NCI-H526 treated with DMSO at 0.1 percent for 48 hours (cell line): Measurements from ENCODE around the gene GREM2.

Source experiments
- DNase-seq: peaks from one replicate; lab custom pipeline; 2025; lab: John Stamatoyannopoulos, UW

GREM2 gene

DNA sequence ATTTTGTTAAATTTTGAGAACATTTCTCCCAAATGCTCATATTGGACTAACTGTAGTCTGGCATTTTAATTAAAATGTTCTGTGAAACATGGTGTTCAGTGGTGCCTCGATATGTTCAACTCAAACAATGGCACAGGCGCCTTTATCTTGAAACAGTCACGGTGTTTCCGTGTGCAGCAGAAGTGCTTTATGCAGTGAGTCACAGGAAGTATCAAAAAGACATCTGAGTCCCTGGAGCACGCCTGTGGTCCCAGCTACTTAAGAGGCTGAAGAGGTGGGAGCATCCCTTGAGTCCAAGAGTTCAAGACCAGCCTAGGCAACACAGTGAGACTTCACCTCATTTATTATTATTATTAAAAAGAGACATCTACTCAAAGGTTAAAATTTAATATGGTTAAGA, 52.2 kb downstream of the GREM2 start:
- DNase-seq = no peak

DNA sequence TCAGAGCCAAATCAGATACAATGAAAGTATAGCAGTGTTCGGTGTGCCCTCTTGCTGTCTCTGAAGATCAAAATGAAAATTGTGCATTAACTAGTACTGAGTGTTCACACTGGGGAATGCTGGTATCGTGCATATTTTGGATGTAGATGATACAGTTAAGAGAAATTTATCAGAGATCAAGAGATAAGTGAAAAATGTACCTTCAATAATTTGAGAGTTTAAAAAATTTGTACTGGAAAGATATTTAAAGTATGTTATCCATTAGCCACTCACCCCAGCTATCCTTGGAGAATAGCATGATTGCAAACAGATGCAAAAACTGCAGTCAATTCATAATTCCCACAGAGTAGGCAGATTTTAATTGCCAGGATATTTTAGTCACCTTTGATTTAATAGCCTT, 56.4 kb downstream of the GREM2 start:
- no peak for DNase-seq

DNA sequence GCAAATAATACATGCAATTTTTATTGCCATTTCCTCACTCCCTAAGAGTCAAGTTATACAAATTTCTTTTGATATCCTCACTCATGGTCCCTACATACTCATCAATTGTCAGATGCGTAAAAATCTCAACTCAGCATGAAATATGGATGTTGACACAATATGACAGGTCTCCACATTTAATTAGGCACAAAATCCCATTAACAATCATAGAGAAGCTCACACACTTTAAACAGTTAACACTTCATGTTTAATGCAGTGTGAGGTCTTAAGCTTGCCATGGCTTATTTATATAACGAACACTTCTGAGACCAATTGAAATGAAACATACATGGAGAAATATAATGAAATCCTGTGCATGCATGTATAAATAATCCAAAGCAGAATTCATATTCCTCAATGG, 58.6 kb downstream of the GREM2 start:
- DNase-seq = no peak

DNA sequence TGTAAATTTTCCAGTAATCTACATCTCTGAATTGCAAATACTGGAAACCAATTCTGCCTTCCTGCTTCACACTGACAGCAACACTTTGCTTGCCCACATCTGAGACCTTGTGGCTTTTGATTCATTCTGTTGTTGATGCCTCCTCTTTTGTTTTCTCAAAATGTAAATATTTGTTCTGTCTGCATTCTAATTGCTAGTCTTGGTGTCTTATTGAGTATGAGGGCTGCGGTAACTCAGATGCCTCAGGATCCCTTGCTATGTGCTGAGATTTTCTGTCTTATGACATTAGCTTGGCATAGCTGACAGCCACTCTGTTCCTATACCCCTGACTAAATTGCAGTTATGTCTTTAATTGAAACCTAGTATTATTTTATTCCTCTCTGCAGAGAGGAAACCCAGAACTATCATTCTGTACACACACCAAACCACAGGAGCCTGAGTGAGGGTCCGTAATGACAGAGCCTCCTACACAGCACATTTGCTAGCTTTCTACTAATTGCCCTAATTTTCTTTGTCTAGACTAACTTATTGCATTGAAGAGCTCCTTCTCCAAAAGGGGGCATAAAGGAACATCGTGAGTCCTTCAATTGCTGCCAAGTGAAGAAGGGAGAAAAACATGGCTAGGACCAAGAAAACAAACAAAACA, 72.1 kb downstream of the GREM2 start:
- no peak for DNase-seq

DNA sequence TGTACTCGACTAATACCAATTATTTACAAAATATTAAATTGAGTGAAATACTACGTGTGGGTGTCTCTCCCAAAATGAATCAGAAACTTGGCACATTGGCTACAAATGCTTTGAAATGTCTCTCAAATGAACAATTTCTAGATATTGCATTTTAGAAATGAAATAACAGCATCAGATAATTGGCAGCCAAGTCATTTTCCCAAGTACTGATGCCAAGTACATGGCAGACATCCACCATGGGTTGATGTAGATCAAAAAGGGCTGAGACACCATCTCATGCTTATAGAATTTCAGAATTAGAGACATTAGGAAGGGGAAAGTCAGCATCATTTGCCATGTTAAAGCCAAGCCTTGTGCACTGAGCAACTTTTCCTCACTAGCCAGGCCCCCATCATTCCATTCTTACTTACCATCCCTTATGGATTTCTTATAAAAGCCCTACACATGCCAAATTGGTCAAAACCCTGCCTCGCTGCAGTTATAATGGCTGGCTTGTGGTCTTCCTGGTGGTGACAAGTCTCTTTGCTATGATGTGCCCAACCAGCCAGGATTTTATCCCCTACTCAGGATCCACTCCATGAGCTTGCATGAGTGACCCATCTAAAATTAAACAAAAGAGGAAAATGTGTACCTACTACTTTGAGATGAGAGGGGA, 73.1 kb downstream of the GREM2 start:
- DNase-seq = no peak

DNA sequence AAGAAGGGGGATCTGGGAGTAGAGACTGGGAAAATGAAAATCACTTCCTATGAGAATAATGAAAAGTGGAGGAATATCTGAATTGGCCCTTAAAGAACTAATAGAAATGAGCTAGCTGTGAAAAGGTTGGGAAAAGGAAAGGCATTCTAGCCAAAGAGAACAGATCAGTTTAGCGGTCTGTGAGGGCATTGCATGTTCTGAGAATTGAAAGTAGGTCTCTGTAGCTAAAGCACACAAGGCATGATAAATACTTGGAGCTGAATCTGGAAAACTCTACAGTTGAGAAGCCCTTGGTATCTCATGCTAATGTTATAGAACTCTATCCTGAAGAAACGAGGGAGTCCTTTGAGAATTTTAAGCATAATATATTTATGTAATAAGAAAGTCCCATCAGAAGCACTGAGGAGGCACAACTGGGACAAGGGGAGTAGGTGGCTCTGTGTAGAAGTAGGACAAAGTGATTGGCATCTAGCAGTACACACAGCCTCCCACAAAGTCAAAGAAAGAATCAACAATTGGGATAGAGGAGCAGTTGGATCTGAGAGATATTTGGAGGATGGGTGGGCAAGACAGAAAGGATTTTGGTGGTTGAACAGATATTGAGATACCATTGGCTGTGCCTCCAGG, 78.7 kb downstream of the GREM2 start:
- DNase-seq = no peak

DNA sequence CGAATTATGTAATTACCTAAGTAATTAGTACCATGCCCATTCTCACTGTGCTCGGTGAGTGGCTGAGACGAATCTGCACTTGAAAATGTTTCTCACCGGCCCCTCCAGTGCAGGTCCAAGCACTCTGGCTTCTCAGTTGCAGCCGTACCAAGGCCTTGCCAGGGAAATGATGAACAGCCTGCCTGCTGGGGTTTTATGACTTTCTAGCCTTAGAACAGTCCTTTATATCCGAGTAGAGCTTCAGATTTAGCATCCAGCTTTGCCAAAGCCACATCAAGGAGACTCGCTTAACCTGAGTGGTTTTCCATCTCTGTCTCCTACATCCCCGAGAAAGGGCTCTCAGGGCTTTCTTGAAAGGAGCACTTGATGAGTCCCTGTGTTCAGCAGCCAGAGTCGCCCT, 83.4 kb downstream of the GREM2 start:
- DNase-seq = no peak

DNA sequence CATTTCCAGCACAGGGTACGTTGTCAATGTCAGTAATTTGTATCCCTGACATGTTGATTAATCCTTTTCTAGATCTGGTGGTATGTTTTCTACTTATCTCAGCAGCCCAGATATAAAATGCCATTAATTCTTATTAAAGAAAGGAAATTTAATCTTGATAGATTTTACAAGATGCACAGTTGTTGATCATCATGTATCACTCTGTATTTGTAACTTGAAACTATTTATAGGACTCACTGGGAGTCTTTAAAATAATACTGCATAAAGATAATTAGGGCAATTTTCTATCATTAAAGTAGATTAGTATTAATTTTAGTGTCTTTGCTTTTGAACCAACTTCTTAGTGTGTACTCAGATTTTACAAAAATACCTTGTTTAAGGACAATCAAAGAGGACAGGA, 84.9 kb downstream of the GREM2 start:
- DNase-seq = no peak

DNA sequence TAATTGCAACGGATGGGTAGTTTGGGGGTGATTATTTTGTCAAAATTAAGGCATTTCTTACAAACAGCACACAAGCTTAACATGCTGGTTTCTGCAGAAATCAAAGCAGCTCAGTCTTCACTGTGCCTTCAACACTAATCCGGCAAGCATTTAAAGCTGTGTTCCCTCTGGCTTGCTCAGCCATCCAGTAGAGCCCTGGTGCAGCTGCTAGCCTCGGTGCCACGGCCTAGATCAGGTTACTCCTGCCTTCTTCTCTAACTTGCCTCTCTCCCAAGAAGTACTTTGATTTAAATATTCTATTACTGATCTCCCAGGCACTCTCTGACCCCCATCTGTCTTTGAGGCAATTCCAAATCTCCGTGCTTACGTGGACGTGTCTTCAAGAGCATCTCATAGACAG, 85.6 kb downstream of the GREM2 start:
- DNase-seq = no peak

DNA sequence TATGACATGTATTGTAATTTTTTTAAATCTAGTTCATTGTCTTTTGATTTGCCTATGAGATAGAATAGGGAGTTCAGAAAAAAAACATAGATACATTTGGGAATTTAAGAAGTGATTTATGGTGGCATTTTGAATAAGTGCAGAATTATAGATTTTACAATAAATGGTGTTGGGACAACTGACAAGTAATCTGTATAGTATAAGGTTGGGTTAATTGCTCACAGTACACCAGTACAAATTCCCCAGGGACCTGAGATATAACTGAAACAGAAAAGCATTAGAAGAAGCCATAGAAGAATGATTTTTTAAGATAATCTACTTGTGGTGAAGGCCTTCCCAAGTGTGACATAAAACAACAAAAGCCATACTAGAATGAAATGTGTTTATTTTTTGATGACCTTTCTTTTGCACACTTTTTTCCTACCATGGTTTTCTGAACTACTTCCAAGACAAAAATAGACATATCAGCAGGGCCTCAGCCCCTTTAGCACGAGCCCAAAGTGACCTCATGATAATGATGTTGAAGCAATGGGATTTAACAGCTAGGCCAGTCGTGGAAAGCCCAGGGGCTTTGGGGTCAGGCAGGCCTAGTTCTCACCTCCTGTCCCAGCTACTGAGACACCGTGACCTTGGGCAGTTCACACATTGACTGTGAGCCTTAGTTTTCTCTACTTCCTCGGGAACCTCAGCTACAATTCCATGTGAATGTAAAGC, 87.4 kb downstream of the GREM2 start:
- DNase-seq = no peak

DNA sequence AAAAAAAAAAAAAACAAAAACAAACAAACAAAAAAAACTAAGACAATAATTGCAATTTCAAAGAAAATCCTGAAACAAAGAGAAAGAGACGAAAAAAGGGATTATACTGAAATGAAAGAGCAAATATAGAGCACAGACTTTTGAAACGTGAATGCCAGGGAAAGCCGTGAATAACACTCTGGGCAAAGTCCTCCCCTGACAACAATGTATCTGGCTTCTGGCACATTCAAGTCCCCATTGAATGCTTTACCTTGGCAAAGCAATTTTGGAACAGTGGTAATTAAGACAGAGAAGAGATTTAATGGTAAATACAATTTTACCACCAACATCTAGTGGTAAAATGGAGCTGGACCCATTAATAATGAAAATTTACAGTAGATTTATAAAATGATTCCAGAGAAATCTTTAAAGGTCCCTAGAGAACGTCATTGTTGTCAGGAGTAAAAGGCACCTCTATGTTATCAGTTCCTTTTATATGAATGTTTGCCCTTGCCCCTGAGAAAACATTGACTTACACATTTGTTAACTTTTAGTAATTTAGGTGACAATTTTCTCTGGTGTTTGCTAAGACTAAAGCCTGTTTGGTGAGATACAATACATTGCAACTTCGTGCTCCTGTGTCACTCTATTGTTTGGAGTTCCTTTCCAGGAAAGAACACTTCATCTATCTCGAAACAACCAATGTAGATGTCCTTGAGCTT, 89.7 kb downstream of the GREM2 start:
- DNase-seq = no peak

DNA sequence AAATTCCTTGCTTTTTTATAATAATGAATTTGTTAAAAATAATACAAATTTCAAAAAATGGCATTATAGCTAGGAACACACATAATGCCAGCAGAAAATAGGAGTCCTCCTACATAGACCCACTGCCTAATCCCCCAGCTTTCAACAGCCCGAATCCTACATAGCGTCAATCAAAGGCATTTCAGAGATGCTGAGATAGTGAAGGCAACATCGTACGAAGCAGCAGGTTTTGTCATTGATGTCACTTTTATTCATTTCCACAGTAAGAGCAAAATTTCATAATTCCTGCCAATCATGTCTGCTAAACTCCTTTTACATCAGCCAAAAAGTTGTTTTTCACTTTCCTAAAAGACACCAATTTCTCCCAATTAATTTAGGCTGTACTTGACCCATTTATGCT, 94.1 kb downstream of the GREM2 start:
- no peak for DNase-seq

DNA sequence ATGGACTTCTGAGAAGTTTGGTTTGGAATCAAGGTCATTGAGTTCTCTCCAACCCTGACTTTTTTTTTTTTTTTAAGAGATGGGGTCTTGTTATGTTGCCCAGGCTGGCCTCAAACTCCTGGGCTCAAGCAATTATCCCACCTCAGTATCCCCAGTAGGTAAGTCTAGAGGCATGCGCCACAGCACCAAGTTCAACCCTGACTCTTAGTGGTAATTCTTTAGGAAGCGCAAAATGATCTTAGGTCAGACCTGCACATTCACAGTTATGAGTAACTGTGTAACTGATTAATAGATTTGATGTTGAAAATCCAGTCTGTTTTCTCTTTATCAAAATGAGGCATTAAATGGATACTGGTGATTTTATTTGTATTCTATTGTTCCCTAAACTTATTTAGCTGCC, 95.9 kb downstream of the GREM2 start:
- no peak for DNase-seq

DNA sequence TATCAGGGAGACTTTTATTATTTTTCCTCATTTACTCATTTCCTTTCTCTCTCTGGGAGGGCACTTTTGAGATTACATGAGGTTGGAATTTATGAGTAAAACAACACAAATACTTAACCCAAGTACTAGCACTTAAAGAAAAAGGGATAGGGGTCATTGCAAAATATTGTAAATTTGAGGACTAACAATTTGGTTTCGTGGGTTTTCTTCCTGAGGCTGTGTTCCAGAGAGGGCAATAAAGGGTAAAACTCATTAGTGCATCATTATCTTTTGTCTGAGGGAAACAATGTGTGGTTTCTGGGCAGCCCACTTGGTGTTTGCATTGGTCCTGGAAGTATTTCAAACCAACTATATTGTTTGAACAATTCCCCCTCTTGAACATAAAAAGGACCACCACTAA, 96.5 kb downstream of the GREM2 start:
- DNase-seq = no peak

DNA sequence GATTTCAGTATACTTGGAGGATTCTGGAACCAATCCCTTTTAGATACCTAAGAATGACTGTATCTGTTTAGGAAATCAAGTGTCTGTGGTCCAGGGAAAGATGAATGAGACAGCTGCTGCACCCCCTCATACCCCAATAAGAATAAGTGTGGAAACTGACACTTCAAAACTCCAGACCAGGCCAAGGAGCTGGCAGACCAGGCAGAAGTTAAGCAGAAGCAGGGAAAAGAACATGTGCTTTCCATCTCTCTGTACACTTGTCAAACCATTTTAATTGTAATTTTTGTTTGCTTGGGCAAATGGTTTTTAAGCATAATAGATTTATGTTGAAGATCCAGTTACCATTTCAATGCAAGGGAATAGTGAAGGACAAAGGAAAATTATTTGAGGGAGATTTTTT, 100.2 kb downstream of the GREM2 start:
- no peak for DNase-seq

DNA sequence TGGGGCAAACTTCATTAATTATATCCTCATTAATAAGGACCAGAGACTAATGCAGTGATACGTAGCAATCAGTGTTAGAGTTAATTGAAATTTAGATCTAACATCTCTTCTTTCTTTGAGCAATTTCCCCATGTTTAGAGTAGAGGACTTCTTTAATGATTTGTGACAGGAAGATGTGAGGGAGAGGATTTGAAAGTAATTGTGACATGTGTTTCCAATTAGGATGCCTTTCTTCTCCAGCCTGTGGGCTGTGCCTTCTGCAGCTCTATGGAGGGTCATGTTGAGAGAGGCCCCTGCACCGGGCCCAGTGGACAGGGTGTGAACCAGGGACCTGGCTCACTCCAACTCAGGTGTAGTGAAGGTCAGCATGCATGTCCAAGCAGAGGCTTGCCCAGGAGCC, 103.0 kb downstream of the GREM2 start:
- DNase-seq = no peak

DNA sequence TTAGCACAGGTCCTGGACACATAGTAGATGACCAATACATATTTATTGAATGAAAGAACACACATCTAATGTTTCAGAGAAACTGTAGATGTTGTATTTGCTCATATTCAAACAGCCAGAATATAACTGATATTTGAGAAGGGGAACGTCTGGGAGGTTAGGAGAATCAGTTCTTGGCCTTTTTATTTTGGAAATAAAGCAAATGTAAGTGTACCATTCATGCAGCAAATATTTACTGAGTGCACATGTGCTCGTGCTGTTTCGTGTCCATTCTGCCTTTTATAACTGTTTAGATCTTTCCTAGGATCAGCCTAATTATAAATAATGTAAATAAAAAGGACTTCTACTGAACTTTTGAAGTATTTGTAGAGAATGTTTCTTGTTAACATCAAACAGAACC, 103.8 kb downstream of the GREM2 start:
- DNase-seq = no peak

DNA sequence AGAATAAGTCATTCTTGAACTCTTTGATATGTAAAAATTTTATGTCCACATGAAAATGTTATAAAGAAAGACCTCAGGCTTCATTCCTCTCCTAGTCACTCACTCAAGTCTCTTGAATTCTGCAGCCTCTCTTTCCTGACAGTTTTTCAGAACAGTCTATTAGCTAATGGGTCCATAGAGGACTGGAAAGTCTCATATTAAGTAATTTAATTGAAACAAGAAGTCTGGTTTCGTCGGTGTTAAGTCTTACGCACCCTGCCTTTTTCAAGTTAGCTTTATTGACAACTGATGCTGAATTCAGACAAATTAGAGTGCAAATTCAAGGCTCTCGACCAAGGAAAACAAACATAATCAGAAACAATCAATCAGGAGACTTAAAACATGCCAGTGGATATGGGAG, 105.8 kb downstream of the GREM2 start:
- no peak for DNase-seq

DNA sequence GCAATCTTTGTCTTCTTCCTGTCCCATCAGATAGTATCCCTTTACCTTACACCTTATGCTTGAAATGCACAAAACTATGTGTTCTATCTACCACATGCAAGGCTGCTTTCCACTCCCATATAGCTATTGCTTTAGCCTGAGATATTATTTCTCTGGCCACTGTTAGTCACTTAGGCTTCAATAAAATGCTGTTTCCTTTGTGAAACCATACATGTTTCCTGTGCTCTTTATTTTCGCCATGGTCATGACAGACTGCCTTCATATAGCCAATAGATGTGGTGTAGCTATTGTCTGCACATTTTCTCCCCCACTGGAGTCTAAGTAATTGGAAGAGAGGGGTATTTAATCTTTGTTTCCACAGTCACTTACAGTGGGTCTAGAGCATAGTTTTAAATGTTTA, 108.4 kb downstream of the GREM2 start:
- DNase-seq = no peak

DNA sequence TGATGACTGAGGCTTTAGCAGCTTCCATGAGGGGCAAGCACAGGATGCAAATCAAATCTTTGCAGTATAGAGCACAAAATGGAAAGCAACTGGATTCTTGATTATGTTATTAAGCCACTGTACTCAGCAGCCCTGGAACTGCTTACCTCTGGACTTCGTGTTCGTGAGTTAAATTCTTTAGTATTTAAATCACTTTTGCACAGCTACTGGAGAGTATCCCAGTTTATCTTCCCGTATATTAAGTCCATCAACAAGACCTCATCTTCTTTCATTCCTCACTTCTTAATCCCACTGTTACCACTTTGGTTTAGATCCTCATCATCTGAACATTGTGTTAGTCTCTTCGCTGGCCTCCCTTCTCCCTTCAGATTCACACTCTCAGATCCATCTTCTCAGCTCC, 108.9 kb downstream of the GREM2 start:
- no peak for DNase-seq

DNA sequence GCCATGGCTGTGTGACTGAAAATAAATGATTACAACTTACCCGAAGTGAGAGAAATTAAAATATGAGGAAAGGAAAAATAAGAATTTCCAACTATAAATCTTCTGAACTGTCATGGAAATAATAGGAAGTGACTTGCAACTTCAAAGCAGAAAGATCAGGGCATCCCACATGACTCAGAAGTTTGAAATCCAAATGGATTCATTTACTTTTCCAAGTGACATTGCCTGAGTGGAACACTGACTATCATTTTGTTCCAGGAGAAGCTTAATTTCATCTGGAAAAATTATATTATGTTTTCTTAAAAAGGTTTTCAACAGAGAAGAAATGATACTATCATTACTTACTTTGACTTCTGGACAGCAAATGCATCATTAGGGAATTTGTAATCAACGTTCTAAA, 110.8 kb downstream of the GREM2 start:
- no peak for DNase-seq

DNA sequence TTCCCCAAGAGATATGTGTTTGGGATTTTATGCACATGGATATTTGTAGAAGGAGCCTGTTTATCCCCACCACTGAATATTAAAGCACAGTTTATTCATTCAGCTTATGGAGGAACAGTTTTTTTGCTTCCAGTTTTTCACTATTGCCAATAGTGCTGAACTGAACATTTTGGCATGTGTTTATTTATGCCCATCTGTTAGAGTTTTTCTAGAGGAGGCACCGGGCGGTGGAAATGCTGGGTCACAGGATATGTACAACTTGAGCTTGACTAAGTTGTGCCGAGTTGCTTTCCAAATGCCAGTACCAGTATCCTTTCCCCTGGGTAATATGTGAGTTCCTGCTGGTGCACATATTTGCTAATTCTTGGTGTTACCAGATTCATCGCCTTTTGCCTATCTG, 111.3 kb downstream of the GREM2 start:
- DNase-seq = no peak

DNA sequence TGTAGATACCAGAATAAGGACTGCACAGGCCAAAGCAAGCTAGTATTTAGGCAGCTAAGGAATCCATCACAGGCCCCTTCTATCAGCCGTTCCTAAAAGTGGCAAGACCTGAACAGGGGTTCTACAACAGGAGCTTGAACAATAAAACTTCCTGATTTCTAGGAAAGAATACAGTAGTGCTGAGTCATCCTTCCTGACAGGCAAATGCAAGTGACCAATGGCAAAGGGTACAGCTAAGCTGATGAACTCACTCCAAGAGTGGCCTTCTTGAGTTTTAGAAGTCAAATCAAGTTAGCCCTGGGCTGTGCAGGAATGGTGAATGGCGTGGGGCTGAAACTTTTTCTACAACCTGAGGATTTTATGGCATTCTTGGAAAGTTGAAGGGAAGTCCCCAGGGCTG, 112.9 kb downstream of the GREM2 start:
- no peak for DNase-seq
